IPS-15b (cell line): ENCODE results near the gene PHRF1.

Experiments
- H3K27me3 ChIP-seq: one replicate; pipeline ENCODE4 v1.6.1; 2013; ENCODE audit warnings: low read length; ENCODE audit not compliant: control insufficient read depth, insufficient read depth
- H3K36me3 ChIP-seq: one replicate; pipeline ENCODE4 v1.6.1; 2013; ENCODE audit warnings: low read length; ENCODE audit not compliant: control insufficient read depth, insufficient read depth
- H3K4me1 ChIP-seq: one replicate; pipeline ENCODE4 v1.6.1; 2013; ENCODE audit warnings: mild to moderate bottlenecking, low read length; ENCODE audit not compliant: control insufficient read depth, insufficient read depth
- H3K4me3 ChIP-seq: one replicate; pipeline ENCODE4 v1.5.1; 2013; ENCODE audit warnings: low read depth, low read length
- H3K9ac ChIP-seq: one replicate; pipeline ENCODE4 v1.6.1; 2013; ENCODE audit warnings: low read depth, mild to moderate bottlenecking, low read length
- H3K9me3 ChIP-seq: one replicate; pipeline ENCODE4 v1.6.1; 2013; ENCODE audit warnings: mild to moderate bottlenecking, low read length; ENCODE audit not compliant: control insufficient read depth, insufficient read depth

Gene PHRF1

GRCh38 chr11:617912-618682, 41.8 kb downstream of the PHRF1 start:
- Histone ChIP-seq H3K4me1 (no peaks in the 10 kb centered on the region), H3K9me3 (no peaks in the 10 kb centered on the region), H3K27me3 (no peaks in the 10 kb centered on the region), H3K36me3 (peaks cover 6% of the 10 kb centered on the region), H3K4me3 (no peak overlapping the region), H3K9ac (no peak overlapping the region)

- Histone ChIP-seq H3K4me1 (no peaks in the 10 kb centered on the region), H3K9me3 (no peaks in the 10 kb centered on the region), H3K27me3 (no peaks in the 10 kb centered on the region), H3K4me3 (no peak overlapping the region), H3K9ac (no peak overlapping the region), H3K36me3 (peaks cover 4% of the 10 kb centered on the region)
Observed at GRCh38 chr11:618856-619627, 42.8 kb downstream of the PHRF1 start.

GRCh38 chr11:619628-620050, 43.4 kb downstream of the PHRF1 start:
- Histone ChIP-seq H3K9me3 (no peaks in the 10 kb centered on the region), H3K27me3 (no peaks in the 10 kb centered on the region), H3K4me3 (no peak overlapping the region), H3K4me1 (no peaks in the 10 kb centered on the region), H3K9ac (no peak overlapping the region), H3K36me3 (peaks cover 4% of the 10 kb centered on the region)

- H3K27me3 ChIP-seq: no peaks in the 10 kb centered on the region
- H3K9ac ChIP-seq: no peak overlapping the region
- no peaks in the 10 kb centered on the region for H3K4me1 ChIP-seq
- no peak overlapping the region for H3K4me3 ChIP-seq
- H3K9me3 ChIP-seq: no peaks in the 10 kb centered on the region
- peaks cover 4% of the 10 kb centered on the region for H3K36me3 ChIP-seq
Observed at GRCh38 chr11:620201-620600, 43.9 kb downstream of the PHRF1 start.

- H3K4me1 ChIP-seq: no peaks in the 10 kb centered on the region
- H3K9ac ChIP-seq: no peak overlapping the region
- no peak overlapping the region for H3K4me3 ChIP-seq
- no peaks in the 10 kb centered on the region for H3K27me3 ChIP-seq
- H3K36me3 ChIP-seq: peaks cover 4% of the 10 kb centered on the region
- no peaks in the 10 kb centered on the region for H3K9me3 ChIP-seq
Observed at GRCh38 chr11:620935-621814, 44.9 kb downstream of the PHRF1 start.

GRCh38 chr11:621838-622237, 45.6 kb downstream of the PHRF1 start:
- Histone ChIP-seq H3K4me3 (no peak overlapping the region), H3K36me3 (peaks cover 4% of the 10 kb centered on the region), H3K9ac (no peak overlapping the region), H3K4me1 (no peaks in the 10 kb centered on the region), H3K9me3 (no peaks in the 10 kb centered on the region), H3K27me3 (no peaks in the 10 kb centered on the region)

GRCh38 chr11:623349-623869, 47.1 kb downstream of the PHRF1 start:
- no peak overlapping the region for H3K9ac ChIP-seq
- H3K36me3 ChIP-seq: peaks cover under 1% of the 10 kb centered on the region
- no peaks in the 10 kb centered on the region for H3K27me3 ChIP-seq
- no peaks in the 10 kb centered on the region for H3K4me1 ChIP-seq
- H3K9me3 ChIP-seq: no peaks in the 10 kb centered on the region
- H3K4me3 ChIP-seq: no peak overlapping the region

- H3K4me3 ChIP-seq: no peak overlapping the region
- H3K9me3 ChIP-seq: no peaks in the 10 kb centered on the region
- no peaks in the 10 kb centered on the region for H3K27me3 ChIP-seq
- no peak overlapping the region for H3K9ac ChIP-seq
- H3K4me1 ChIP-seq: no peaks in the 10 kb centered on the region
- no peaks in the 10 kb centered on the region for H3K36me3 ChIP-seq
Observed at GRCh38 chr11:623999-624704, 47.9 kb downstream of the PHRF1 start.

- Histone ChIP-seq H3K36me3 (no peaks in the 10 kb centered on the region), H3K9me3 (no peaks in the 10 kb centered on the region), H3K4me1 (no peaks in the 10 kb centered on the region), H3K4me3 (no peak within 1 kb of the TSS), H3K27me3 (no peaks in the 10 kb centered on the region), H3K9ac (no peak within 1 kb of the TSS)
Observed at GRCh38 chr11:624705-625635, 48.7 kb downstream of the PHRF1 start, which contains the start of gene CDHR5. Gene CDHR5 (minus strand): TSS chr11:624955. CDS start chr11:624902, 53 bp downstream.

GRCh38 chr11:625636-626268, 49.5 kb downstream of the PHRF1 start:
- Histone ChIP-seq H3K27me3 (no peaks in the 10 kb centered on the region), H3K9me3 (no peaks in the 10 kb centered on the region), H3K4me3 (no peak overlapping the region), H3K4me1 (no peaks in the 10 kb centered on the region), H3K9ac (no peak overlapping the region), H3K36me3 (no peaks in the 10 kb centered on the region)
